SK-N-SH treated with all-trans-retinoic acid at 6 μM for 48 hours (cell line): ENCODE results near the gene CMIP.

Source experiments
- ATAC-seq: fragments of 200-7000 bp; cut with Tn5 transposase; 3 replicates; pipeline ENCODE4 v1.9.1; 2020; ENCODE audit warnings: mild to moderate bottlenecking, moderate library complexity
- CSRNP3 ChIP-seq: fragments of 250-450 bp; sonication (Bioruptor Pico); IDR thresholded peaks from 2 replicates; pipeline ENCODE4 v1.5.1; 2021; ENCODE audit warnings: mild to moderate bottlenecking, moderate library complexity
- ESRRG ChIP-seq: fragments of 250-450 bp; sonication (Bioruptor Pico); IDR thresholded peaks from 2 replicates; pipeline ENCODE4 v1.6.1; 2021; ENCODE audit warnings: mild to moderate bottlenecking
- GLIS3 ChIP-seq: fragments of 250-450 bp; sonication (Bioruptor Pico); IDR thresholded peaks from 2 replicates; pipeline ENCODE4 v1.5.0; 2020; ENCODE audit warnings: mild to moderate bottlenecking, moderate library complexity
- ISL1 ChIP-seq: fragments of 250-450 bp; sonication (Bioruptor Pico); IDR thresholded peaks from 2 replicates; pipeline ENCODE4 v2.1.2; 2022; ENCODE audit warnings: mild to moderate bottlenecking, moderate library complexity
- OSR1 ChIP-seq: fragments of 250-450 bp; sonication (Bioruptor Pico); IDR thresholded peaks from 2 replicates; pipeline ENCODE4 v1.8.0; 2022; ENCODE audit warnings: moderate library complexity, mild to moderate bottlenecking, inconsistent platforms
- PATZ1 ChIP-seq: fragments of 250-450 bp; sonication (Bioruptor Pico); IDR thresholded peaks from 2 replicates; pipeline ENCODE4 v1.8.0; 2020; ENCODE audit warnings: mild to moderate bottlenecking, moderate library complexity, borderline replicate concordance
- POU6F1 ChIP-seq: fragments of 250-450 bp; sonication (Bioruptor Pico); IDR thresholded peaks from 2 replicates; pipeline ENCODE4 v1.8.0; 2021; ENCODE audit warnings: low read depth, mild to moderate bottlenecking, moderate library complexity, borderline replicate concordance
- PPARA ChIP-seq: fragments of 250-450 bp; sonication (Bioruptor Pico); IDR thresholded peaks from 2 replicates; pipeline ENCODE4 v1.5.0; 2020; ENCODE audit warnings: mild to moderate bottlenecking, borderline replicate concordance
- RARB ChIP-seq: fragments of 250-450 bp; sonication (Bioruptor Pico); IDR thresholded peaks from 2 replicates; pipeline ENCODE4 v1.8.0; 2021; ENCODE audit warnings: mild to moderate bottlenecking, moderate library complexity
- SNAI2 ChIP-seq: fragments of 250-450 bp; sonication (Bioruptor Pico); IDR thresholded peaks from 2 replicates; pipeline ENCODE4 v1.5.0; 2020; ENCODE audit warnings: mild to moderate bottlenecking, moderate library complexity
- TCF4 ChIP-seq: fragments of 250-450 bp; sonication (Bioruptor Pico); IDR thresholded peaks from 2 replicates; pipeline ENCODE4 v1.8.0; 2021; ENCODE audit warnings: mild to moderate bottlenecking, moderate library complexity, borderline replicate concordance
- TSHZ2 ChIP-seq: fragments of 250-450 bp; sonication (Bioruptor Pico); IDR thresholded peaks from 2 replicates; pipeline ENCODE4 v1.5.0; 2020; ENCODE audit warnings: mild to moderate bottlenecking, moderate library complexity
- ZC3H10 ChIP-seq: fragments of 250-450 bp; sonication (Bioruptor Pico); IDR thresholded peaks from 2 replicates; pipeline ENCODE4 v1.5.1; 2021; ENCODE audit warnings: mild to moderate bottlenecking, moderate library complexity
- ZFP3 ChIP-seq: fragments of 250-450 bp; sonication (Bioruptor Pico); IDR thresholded peaks from 2 replicates; pipeline ENCODE4 v1.5.0; 2020; ENCODE audit warnings: mild to moderate bottlenecking, moderate library complexity
- ZFP30 ChIP-seq: fragments of 450-650 bp; formaldehyde crosslinking; IDR thresholded peaks from 2 replicates; pipeline ENCODE4 v1.5.0; 2022; ENCODE audit warnings: mild to moderate bottlenecking, moderate library complexity
- ZNF565 ChIP-seq: fragments of 450-650 bp; formaldehyde crosslinking; conservative IDR thresholded peaks from 2 replicates; pipeline ENCODE4 v1.5.0; 2020; ENCODE audit warnings: low read depth, mild to moderate bottlenecking, moderate library complexity
- ZNF70 ChIP-seq: fragments of 450-650 bp; formaldehyde crosslinking; IDR thresholded peaks from 2 replicates; pipeline ENCODE4 v1.5.0; 2020; ENCODE audit warnings: mild to moderate bottlenecking, moderate library complexity
- ZNF8 ChIP-seq: fragments of 450-650 bp; formaldehyde crosslinking; IDR thresholded peaks from 2 replicates; pipeline ENCODE4 v1.5.0; 2020; ENCODE audit warnings: mild to moderate bottlenecking, moderate library complexity

The CMIP gene

GRCh38 chr16:81610936-81611335 lies 166.3 kb downstream of the CMIP start:
- TF ChIP-seq POU6F1 (CRISPR knock-in tag) (no peak), PPARA (CRISPR knock-in tag) (no peak), TSHZ2 (CRISPR knock-in tag) (no peak), TCF4 (peak; percentile 69; the same call in 1 of the 2 replicates), SNAI2 (CRISPR knock-in tag) (no peak), ESRRG (no peak), ZFP3 (no peak)
- peak; percentile 26; the same call in 2 of the 3 replicates for ATAC-seq

- TF ChIP-seq TSHZ2 (CRISPR knock-in tag) (no peak), OSR1 (no peak), ZNF8 (CRISPR knock-in tag) (no peak), TCF4 (no peak), CSRNP3 (CRISPR knock-in tag) (no peak), GLIS3 (CRISPR knock-in tag) (no peak), ISL1 (no peak), ZFP30 (no peak), PATZ1 (CRISPR knock-in tag) (no peak), POU6F1 (CRISPR knock-in tag) (no peak), RARB (CRISPR knock-in tag) (no peak)
- ATAC-seq = no peak
Observed at GRCh38 chr16:81611721-81612120, 167.1 kb downstream of the CMIP start.

GRCh38 chr16:81612351-81613163 lies 167.9 kb downstream of the CMIP start:
- TF ChIP-seq ZNF8 (CRISPR knock-in tag) (no peak), ISL1 (no peak), ZC3H10 (CRISPR knock-in tag) (no peak), OSR1 (no peak), ESRRG (no peak), TCF4 (no peak), ZNF70 (CRISPR knock-in tag) (no peak), ZNF565 (CRISPR knock-in tag) (no peak), GLIS3 (CRISPR knock-in tag) (no peak), SNAI2 (CRISPR knock-in tag) (no peak)
- TF ChIP-seq, all 23 proteins: peak for 0
- ATAC-seq = no peak
